GM19397 (cell line): ENCODE results near the gene RPS6KA2.
"Not testable (repeated sequence)": the region's sequence is repeated elsewhere in the genome, so short reads cannot be mapped to it uniquely, and the experiment has no call there.

Source experiments
- ATAC-seq: cut with Tn5 transposase; IDR thresholded peaks from one replicate; pipeline ENCODE4 v1.9.1; 2021; ENCODE audit warnings: mild to moderate bottlenecking, moderate library complexity; ENCODE audit not compliant: unreplicated experiment

The RPS6KA2 gene

GRCh38 chr6:166595949-166596348, 31.1 kb downstream of the RPS6KA2 start:
- no peak for ATAC-seq

- no peak for ATAC-seq
Measured at GRCh38 chr6:166595061-166595780, 31.8 kb downstream of the RPS6KA2 start.

GRCh38 chr6:166592821-166593220, 34.2 kb downstream of the RPS6KA2 start:
- no peak for ATAC-seq

- no peak for ATAC-seq
Measured at GRCh38 chr6:166591961-166592520, 35.0 kb downstream of the RPS6KA2 start.

- no peak for ATAC-seq
Measured at GRCh38 chr6:166591026-166591425, 36.0 kb downstream of the RPS6KA2 start.

GRCh38 chr6:166589786-166590574, 37.1 kb downstream of the RPS6KA2 start:
- no peak for ATAC-seq

GRCh38 chr6:166589337-166589731, 37.7 kb downstream of the RPS6KA2 start:
- no peak for ATAC-seq

- peak; percentile 32 for ATAC-seq
Measured at GRCh38 chr6:166588691-166589336, 38.2 kb downstream of the RPS6KA2 start.

GRCh38 chr6:166587631-166588413, 39.2 kb downstream of the RPS6KA2 start:
- peak; percentile 81 for ATAC-seq

- peak; percentile 62 for ATAC-seq
Measured at GRCh38 chr6:166586424-166587156, 40.5 kb downstream of the RPS6KA2 start, which contains the start of gene RAMACL. TSS of gene RAMACL (minus strand) at chr6:166586678. CDS start at chr6:166586477, 201 bp downstream.

- no peak for ATAC-seq
Measured at GRCh38 chr6:166584853-166585429, 42.1 kb downstream of the RPS6KA2 start.

- no peak for ATAC-seq
Measured at GRCh38 chr6:166584155-166584554, 42.9 kb downstream of the RPS6KA2 start.

- no peak for ATAC-seq
Measured at GRCh38 chr6:166583230-166583965, 43.7 kb downstream of the RPS6KA2 start.

- ATAC-seq = no peak
Measured at GRCh38 chr6:166582258-166582657, 44.8 kb downstream of the RPS6KA2 start.

GRCh38 chr6:166581801-166582200, 45.2 kb downstream of the RPS6KA2 start:
- not testable (repeated sequence) for ATAC-seq

GRCh38 chr6:166581091-166581511, 46.0 kb downstream of the RPS6KA2 start:
- no peak for ATAC-seq

GRCh38 chr6:166580076-166581050, 46.7 kb downstream of the RPS6KA2 start:
- ATAC-seq = no peak
